Keratinocyte (primary cell): ENCODE data around the gene TSHR.

Experiments
- CTCF ChIP-seq, 3 experiments: IDR thresholded peaks in 1 of 3; conservative IDR thresholded peaks in 1 of 3; optimal IDR thresholded peaks in 1 of 3; 2 replicates in 2 of 3; 3 replicates in 1 of 3; pipeline versions ENCODE3 to v1.5.1; 2011; ENCODE audit warnings: low read length in 3 of 3, mild to moderate bottlenecking in 3 of 3, moderate library complexity in 2 of 3, control low read depth in 1 of 3, inconsistent platforms in 1 of 3; ENCODE audit not compliant: insufficient read depth in 2 of 3; ENCODE audit errors: extremely low read depth in 1 of 3
- EZH2 ChIP-seq: IDR thresholded peaks from one replicate; pipeline ENCODE4 v1.6.1; 2012; ENCODE audit warnings: inconsistent platforms, mild to moderate bottlenecking, low read length, moderate library complexity

- TF ChIP-seq CTCF (optimal IDR thresholded peaks at IDR 0.05 in 1 of 3, IDR thresholded peaks at IDR 0.05 in 1 of 3, conservative IDR thresholded peaks at IDR 0.05 in 1 of 3; ENCODE audit: extremely low read depth in 1 of 3, insufficient read depth in 2 of 3, low read length in 3 of 3): no peak
- TF ChIP-seq EZH2: no peak
Measured at GRCh38 chr14:80974679-80975078, 19.3 kb downstream of the TSHR start.
